Frontal cortex (tissue), 4 donors: ENCODE results near the gene MAP3K3. TPM values are rescaled to one million over a fixed set of nuclear protein-coding genes. Genes with fewer than 3 reads are reported as not detected.
A peak's percentile ranks its signal among the peaks of the same experiment; 100 is the strongest.

ENCODE experiments used
- DNase-seq, 2 donors: peaks; one replicate each; pipeline ENCODE4 v3.0.0; 2012; ENCODE audit warnings: low spot score in 2 of 2
- FAIRE-seq: peaks from 2 replicates; lab custom pipeline; 2012; peaks lifted over from hg19 to GRCh38; lab: Jason Lieb, UNC
- total RNA-seq: library from RNA; depleted of rRNA; stranded (reverse); fragments of >200 nt; gene quantifications from one replicate; pipeline ENCODE4 v1.2.3, GENCODE V29; 2014
- donor health status: control.
- donor health status: control.
- donor health status: control.

The MAP3K3 gene
- total RNA-seq, 1 donor from 2014 or later = 17.1 TPM

DNA sequence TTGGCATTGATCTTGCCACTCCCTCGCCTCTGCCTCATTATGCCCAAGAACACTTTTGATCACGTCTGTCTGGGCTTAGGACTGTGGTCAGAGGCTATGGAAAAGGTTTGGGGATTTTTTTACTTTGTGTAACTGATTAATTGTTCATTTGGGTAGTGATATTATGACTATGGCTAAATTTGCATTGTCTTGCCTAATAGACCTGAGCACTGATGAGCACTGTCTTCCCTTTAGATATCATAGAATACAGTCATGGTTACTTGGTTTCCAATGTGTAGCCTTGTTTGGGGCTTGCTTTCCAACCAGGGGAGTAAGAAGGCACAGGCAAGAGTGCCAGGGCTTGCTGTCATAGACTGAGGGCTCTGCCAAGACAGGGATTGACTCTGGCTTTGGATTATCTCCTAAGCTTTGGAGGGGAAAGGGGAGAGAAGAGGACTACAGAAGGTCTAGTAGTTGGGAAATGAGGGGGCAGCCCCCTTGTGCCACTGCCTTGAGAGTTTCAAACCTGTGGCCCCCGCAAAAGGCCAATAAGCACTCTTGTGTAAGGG is 64.0 kb downstream of the MAP3K3 start:
- FAIRE-seq (no peak), DNase-seq (no peak)

DNA sequence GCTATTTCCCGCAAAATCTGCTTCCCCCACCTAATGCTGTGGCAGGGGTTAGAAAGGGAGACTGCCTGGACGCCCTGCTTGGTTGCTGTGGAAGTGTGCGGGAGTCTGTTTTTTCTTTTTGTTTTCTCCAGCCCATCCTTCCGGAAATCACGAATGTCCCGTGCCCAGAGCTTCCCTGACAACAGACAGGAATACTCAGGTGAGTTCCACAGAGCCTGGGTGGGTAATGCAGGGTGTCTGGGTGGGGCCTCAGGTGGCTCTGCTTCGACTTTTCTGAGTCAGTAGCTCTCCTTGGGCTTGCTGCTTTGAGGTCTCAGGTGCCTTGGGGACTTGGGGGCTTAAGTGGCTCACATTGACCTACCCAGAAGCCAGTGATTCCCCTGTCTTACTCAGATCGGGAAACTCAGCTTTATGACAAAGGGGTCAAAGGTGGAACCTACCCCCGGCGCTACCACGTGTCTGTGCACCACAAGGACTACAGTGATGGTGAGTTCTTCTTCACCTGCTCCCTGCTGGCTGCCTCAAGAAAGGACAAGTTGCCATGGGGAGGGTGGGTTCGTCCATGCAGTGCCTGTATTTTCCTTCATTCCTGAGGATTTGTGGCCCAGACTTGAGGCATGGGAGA is 66.3 kb downstream of the MAP3K3 start:
- FAIRE-seq (no peak), DNase-seq (no peak)

DNA sequence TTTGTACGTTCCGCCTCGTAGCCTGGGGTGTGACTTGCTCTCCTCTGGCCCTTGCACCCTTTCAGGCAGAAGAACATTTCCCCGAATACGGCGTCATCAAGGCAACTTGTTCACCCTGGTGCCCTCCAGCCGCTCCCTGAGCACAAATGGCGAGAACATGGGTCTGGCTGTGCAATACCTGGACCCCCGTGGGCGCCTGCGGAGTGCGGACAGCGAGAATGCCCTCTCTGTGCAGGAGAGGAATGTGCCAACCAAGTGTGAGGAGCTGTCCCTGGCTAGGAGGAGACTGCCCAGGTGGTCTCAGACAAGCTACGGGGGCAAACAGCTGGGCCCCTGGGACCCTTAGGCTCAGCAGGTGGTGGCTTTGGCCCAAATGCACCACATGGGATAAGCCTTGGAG is 67.3 kb downstream of the MAP3K3 start:
- FAIRE-seq = no peak

DNA sequence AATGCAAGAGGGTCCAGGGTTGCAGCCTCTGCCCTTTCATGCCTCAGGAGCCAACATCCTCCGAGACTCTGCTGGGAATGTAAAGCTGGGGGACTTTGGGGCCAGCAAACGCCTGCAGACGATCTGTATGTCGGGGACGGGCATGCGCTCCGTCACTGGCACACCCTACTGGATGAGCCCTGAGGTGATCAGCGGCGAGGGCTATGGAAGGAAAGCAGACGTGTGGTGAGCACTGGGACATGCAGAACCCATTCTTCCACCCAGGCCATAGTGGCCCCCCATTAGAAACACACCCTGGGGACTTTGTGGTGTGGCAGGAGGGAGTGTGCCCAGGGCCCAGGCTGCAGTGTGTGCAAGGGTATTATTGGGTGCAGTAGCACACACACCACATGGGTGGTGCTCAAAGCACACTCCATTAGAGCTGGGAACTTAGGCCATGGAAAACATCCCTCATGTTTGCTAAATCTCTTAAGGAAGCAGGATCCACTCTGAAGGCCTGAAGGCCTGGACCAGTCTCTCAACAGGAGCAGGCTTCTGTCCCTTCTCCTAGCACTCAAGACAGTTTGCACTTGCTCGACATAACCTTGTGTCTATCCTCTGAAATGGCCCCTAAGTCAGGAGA is 70.1 kb downstream of the MAP3K3 start:
- DNase-seq (no peak), FAIRE-seq (no peak)

More for the DNA sequence above, 67.3 kb downstream of the MAP3K3 start:
- no peak for DNase-seq

DNA sequence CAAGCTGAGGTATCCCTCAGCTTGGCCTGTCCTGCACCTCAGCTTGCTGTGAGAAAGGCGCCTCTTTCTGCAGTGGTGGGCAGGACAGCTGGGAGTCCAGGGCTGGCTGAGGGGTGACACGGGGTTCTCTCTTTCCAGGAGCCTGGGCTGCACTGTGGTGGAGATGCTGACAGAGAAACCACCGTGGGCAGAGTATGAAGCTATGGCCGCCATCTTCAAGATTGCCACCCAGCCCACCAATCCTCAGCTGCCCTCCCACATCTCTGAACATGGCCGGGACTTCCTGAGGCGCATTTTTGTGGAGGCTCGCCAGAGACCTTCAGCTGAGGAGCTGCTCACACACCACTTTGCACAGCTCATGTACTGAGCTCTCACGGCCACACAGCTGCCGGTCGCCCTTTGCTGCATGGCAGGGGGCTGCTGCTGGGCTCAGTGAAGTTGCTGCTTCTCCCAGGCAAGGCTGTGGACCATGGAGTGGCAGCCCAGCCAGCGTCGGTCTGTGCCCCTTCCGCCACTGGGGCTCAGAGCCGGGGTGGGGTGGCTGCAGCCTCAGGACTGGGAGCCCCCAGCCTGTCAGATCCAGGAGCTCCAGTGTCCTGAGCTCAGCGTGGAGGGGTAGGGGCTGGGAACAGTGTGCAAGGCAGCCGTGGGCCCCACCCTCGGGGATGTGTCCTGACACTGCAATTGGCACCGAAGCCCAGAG is 71.3 kb downstream of the MAP3K3 start:
- no peak for DNase-seq
- FAIRE-seq = no peak

DNA sequence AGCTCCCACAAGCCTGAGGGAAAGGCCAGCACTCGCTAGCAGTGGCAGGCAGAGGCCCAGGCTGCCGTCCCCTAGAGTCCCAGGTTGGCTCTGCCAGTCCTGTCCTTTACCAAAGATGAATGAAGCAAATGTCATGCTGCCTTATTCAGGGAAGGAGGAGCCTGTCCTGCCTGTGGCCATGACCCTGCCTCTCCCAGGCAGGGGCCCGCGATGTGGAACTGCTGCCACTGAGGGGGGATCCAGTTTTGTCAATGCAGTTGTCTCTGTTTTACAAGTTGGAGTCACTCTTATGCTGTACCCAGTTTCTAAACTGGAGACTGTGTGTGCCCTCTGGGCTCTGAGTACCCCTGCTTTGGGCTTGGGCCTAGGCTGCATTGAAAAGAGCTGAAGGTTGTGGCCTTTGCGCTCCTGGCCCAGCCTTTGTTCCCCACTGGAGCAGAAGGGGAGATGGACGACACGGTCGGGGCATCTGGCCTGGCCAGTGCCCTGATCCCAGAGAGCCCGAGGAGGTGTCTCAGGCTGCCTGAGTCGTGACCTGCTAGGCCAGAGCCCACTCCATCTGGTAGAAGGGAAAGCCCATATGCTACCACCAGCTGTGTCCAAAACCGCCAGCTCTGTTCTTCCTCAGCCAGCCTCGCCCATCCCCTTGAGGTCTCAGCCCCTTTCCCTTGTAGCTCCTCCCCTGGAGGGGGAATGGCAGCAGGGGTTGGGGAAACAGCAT is 72.2 kb downstream of the MAP3K3 start:
- DNase-seq (no peak), FAIRE-seq (no peak)

DNA sequence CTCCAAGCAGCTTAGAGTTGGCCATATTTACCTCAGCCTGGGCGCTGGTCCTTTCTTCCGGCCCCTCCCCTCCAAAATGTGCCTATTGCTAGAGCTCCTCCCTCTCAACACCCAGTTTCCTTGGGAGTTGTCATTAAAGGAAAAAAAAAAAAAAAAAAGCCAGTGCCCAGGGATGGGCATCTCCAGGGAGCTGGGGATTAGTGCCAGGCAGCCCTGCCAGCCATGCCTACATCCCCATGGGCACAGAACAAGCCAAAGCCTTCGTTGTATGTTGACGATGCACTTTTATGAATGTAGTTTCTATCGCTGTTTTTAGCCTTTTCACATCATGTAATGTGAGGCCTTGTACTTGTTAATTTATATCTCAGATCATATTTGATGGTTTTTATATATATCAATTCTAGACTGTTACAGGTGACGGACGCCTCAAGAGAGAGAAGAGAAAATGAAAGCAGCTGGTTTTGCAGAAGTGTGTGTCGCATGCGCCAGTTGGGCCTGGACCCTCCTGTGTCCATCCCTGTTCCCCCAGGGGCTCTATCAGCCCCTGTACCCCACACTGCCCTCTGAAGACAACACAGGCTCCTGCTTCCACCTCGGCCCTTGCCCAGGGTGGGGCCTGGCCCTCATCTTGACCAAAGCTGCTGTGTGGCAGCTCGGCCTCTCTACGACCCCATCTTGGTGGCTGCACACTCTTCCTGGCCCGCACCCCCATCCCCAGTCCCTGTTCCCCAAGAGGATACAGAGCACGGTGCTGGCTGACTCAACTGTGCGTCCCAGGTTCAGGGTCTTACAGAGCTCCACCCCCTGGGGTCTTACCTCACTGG is 72.9 kb downstream of the MAP3K3 start:
- DNase-seq (no peak), FAIRE-seq (no peak)

DNA sequence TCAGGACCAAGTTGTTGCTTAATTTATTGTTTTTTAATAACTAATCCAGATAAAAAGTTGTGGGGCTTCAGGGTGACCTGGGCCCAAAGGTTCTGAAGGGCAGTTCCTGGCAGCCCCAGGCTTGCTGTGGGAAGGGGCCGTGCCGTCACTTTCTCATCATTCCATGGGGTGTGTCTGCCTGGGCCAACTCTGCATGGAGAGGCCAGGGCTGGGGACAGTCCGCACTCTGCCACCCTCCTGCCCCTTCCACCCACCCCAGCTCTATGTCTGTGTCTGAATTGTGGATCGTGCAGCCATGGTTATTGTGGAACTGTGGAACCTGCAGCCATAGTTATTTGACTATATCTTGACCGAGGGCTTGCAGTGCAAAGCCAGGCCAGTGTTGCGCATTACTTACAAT is 73.7 kb downstream of the MAP3K3 start:
- DNase-seq (no peak), FAIRE-seq (no peak)

DNA sequence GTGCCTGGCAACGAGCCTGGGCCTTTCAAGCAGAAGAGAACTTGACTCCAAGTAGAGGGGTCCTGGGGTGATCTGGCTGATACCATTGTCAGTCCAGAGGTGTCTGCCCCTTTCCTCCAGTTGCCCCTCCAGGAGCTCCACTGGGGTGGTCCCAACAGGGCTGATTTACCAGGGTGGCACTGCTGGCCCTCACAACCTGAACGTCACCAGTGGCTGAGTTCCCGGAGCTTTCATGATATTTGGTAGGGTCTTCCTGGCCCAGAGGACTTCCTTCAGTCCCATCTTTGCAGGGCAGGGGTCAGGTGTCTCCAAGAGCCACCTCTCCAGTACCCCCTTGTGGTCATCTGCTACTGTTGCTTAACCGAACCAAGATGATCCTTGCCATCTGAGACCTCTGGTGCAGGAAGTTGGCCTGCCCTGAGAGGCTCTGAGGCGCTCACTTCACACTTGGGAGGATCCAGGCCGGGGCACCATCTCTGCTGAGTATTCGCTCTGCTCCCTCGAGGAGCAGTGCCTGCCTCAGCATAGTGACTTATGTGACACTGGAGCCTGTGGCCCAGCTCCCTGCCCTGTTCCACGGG is 74.3 kb downstream of the MAP3K3 start:
- FAIRE-seq = no peak

DNA sequence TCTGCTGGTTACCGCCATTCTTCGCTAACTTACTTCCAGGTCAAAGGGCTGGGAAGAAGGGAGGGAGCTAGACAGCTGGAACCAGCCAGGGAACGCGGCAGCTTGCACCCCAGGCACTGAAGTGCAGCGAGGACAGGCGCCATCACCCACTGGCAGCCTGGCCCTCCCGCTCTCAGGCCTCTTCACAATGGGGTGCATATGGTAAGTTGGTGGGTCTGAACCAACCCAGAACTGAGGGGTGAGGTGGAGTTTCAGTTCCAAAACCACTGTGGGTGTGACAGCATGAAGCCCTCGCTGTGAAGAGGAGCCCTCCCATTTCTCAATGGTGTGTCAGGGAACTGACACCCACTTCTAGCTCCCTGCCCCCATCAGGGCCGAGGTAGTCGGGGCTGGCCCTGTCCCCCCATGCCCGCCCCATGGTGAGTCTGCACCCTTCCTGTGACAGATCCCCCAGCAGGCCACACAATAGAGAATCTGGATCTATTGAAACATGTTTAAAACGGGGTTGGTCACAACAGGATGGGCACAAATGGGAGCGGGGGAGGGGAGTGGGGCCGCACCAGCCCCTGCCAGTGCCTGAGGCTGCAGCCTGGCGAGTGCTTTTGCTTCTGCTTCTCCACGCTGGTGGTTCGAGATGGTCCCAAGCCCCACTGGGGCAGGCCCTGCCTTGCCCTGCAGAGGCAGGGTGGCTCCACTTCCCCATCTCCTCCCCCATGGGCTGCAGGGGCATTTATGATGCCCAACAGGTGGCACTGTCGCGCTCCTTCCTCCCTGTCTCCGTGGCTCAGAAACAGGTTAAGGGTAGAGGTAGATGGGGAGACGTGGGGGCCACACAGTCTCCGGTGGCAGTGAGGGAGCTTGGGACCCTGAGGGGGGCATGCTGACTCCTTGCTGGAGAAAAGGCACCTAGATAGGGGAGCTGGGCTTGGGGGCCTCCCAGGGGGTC is 75.4 kb downstream of the MAP3K3 start:
- FAIRE-seq (no peak), DNase-seq (no peak)

More for the DNA sequence above, 74.3 kb downstream of the MAP3K3 start:
- DNase-seq = no peak

DNA sequence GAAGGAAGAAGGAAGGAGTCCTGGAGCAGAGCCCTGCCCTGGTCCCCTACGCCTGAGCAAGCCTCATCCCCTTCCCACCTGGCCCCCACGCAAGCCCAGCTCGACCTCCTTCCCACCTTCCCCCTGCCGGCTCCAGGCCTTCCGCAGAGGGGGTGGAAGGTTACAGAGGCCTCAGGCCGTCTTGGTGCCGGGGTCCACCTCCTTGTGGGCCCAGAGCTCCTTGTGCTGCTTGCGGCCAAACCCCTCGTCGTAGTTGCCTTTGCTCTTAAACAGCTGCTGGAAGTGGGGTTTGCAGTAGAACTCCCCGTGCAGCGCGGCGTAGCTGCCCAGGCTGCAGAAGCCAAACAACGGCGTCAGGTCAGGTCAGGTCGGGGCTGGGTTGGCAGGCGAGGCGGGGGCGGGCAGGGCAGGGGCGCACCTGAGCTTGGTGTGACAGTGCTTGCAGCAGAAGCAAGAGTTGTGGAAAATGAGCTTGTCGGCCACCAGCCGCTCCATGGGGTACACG is 76.2 kb downstream of the MAP3K3 start:
- FAIRE-seq (no peak), DNase-seq (no peak)

DNA sequence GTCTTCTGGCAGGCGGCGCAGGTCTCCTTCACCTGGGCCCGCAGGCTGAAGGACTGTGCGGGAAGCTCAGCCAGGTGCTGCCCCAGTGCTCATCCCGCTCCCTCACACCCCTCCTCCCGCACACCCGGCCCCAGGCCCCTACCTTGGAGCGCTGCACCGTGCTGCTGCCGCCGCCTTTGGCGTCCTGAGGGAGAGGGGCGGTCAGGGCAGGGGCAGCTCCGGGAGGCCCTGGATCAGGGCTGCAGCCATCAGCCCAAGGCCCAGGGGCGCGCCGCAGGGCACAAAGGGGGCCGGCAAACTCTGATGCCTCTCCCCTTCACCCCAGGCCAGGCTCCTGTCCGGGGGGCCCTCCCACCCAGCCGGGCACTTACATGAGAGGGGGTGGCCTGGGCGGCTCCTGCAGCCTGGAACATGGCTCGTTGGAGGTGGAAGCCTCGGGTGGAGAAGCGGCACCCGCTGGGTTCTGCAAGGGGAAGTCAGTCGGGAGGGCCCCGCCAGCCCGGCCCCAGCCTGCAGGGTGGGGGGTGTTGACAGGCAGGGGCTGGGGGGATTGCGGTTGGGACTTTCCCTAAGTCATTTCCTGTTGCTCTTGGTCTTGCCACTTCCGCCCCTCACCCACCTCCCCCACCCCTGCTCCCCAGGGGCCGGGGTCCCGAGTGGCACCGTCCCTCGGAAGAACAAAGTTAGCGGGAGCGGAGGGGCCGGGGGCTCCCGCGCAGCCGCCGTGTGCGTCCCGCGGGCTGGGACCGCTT is 76.8 kb downstream of the MAP3K3 start:
- no peak for DNase-seq
- no peak for FAIRE-seq

DNA sequence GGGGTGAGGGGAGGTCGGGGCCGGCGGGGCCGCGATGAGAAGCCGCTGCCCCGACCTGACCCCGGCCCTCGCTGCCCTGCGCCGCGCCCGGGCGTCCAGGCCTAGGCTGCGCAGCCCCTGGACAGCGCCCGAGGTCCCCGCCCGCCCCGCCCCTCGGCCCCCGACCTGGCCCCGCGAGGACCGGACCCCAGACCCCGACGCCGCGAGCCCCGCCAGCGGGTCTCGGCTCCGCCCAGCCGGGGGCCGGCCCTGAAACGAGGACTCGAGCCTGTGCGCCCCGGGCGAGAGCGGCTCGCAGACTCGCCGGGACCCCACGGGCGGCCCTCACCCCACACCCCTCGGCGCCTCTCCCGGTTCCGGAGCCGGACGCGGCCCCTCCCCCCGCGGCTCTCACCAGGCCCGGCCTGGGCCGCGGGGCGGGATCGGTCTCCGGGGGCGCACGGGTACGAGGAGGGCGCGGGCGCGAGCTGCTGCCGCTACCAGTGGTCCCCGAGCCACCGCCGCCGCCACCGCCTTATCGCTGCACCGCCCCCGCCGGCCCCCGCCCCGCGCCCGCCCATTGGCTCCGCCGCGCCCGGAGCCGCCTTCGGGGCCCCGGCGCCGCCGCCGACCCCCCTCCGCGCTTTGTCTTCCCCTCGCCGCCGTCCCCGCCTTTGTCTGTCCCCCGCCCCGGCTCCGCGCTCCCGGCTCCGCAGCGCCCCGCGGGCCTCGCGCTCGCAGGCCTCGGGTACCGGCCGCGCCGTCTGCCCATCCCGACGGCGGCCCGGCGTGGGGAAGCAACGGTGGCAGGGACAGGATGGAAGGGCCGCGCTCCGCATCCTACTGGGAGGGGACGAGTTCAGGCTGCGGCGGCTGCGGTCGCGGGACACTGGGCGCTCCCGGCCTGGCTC is 77.7 kb downstream of the MAP3K3 start, which contains the start of gene LIMD2:
Gene LIMD2, minus strand, starts transcription at position 488 of the 890 bp plus-strand sequence. CDS start 827 bp downstream, outside the sequence.
- DNase-seq (peak; percentile 79 to 80), FAIRE-seq (no peak)

DNA sequence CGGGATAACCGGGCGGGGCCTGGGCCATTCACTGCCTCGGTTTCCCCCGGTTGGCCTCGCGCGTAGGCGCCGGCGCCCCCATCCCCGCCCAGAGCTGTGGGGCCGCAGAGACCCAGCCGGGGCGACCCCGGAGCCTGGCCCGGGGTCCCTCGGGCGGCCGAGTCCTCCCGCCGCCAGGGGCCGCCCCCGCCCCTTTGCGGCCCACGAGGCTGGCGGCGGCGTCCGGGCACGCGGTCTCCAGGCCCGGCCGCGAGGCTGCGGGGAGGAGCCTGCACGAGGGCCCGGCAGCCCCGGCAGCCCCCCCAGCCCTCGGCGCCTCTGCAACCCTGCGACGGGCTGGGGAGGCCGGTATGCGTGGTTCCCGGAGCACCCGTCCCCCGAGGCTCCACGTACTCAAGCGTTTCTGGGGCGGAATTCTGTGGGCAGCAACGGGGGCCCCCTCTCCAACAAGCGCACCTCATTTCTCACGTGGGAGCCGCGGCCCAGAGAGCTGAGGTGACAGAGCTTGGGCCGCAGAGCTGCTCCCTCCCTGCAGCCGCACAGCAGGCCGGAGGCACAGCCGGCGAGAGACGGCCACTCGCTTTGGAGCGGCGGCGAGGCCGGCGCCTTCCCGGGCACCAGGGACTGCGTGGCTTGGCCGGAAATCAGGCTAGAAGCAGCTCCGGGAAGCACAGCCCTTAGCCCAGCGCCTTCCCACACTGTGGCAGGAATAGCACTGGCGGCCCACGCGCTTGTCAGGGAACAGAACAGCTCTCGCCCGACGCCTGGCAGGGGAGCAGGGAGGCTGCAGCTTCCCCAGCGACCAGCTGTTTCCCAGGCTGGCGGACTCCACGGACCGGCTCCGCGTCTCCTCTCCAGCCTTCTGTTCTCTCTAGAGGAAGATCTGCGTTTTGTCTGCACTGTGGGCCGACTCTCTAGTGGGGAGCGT is 78.6 kb downstream of the MAP3K3 start:
- no peak for FAIRE-seq
- peak in 1 of 2 donors; percentile 70 for DNase-seq

DNA sequence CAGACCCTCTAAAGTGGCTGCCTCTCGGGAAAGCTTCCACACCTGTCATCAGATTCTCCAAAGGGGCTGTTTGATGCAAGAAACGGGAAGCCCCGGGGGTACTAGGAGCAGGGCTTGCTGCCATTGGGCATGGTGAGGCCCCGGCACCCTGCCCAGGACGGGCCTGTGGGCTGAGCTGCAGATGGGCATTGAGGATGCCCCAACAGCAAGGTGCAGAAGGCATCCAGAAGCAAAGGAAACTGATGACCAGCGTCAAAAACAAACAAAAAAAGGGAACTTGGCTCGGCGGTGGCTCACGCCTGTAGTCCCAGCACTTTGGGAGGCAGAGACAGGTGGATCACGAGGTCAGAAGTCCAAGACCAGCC is 79.2 kb downstream of the MAP3K3 start:
- DNase-seq = no peak

More for the DNA sequence above, 79.2 kb downstream of the MAP3K3 start:
- no peak for FAIRE-seq
